CD4-positive, alpha-beta T cell treated with Interleukin-17A for 1 hour (primary cell): Measurements from ENCODE around the gene KDM4B.
A peak's percentile ranks its signal among the peaks of the same experiment; 100 is the strongest.
"Not testable (repeated sequence)": the region's sequence is repeated elsewhere in the genome, so short reads cannot be mapped to it uniquely, and the experiment has no call there.

Source experiments
- DNase-seq: peaks from one replicate; pipeline ENCODE4 v3.0.0-alpha.2; 2020

KDM4B gene

GRCh38 chr19:5154799-5155426, 186.0 kb downstream of the KDM4B start:
- no peak for DNase-seq

GRCh38 chr19:5155586-5156210, 186.8 kb downstream of the KDM4B start:
- no peak for DNase-seq

GRCh38 chr19:5156231-5156986, 187.5 kb downstream of the KDM4B start:
- DNase-seq: no peak

GRCh38 chr19:5157186-5157585, 188.3 kb downstream of the KDM4B start:
- DNase-seq: no peak

GRCh38 chr19:5158549-5159134, 189.7 kb downstream of the KDM4B start:
- not testable (repeated sequence) for DNase-seq

GRCh38 chr19:5160158-5160795, 191.4 kb downstream of the KDM4B start:
- not testable (repeated sequence) for DNase-seq

- not testable (repeated sequence) for DNase-seq
Observed at GRCh38 chr19:5164845-5165696, 196.2 kb downstream of the KDM4B start.

GRCh38 chr19:5165697-5166019, 196.7 kb downstream of the KDM4B start:
- DNase-seq: no peak

- no peak for DNase-seq
Observed at GRCh38 chr19:5166262-5166661, 197.3 kb downstream of the KDM4B start.

- peak; percentile 40 for DNase-seq
Observed at GRCh38 chr19:5170329-5170745, 201.4 kb downstream of the KDM4B start.

- no peak for DNase-seq
Observed at GRCh38 chr19:5171711-5172110, 202.8 kb downstream of the KDM4B start.

- no peak for DNase-seq
Observed at GRCh38 chr19:5172859-5173630, 204.1 kb downstream of the KDM4B start.

GRCh38 chr19:5173993-5174392, 205.1 kb downstream of the KDM4B start:
- DNase-seq: no peak

GRCh38 chr19:5177745-5178450, 209.0 kb downstream of the KDM4B start:
- no peak for DNase-seq

GRCh38 chr19:5178841-5179240, 209.9 kb downstream of the KDM4B start:
- no peak for DNase-seq

GRCh38 chr19:5179256-5179655, 210.3 kb downstream of the KDM4B start:
- no peak for DNase-seq

GRCh38 chr19:5181329-5181728, 212.4 kb downstream of the KDM4B start:
- no peak for DNase-seq

- no peak for DNase-seq
Observed at GRCh38 chr19:5182751-5183150, 213.8 kb downstream of the KDM4B start.

- no peak for DNase-seq
Observed at GRCh38 chr19:5183616-5184015, 214.7 kb downstream of the KDM4B start.

- DNase-seq: no peak
Observed at GRCh38 chr19:5184930-5185329, 216.0 kb downstream of the KDM4B start.
